Large intestine (tissue), 12 donors: ENCODE results near the gene C5orf58. TPM values are rescaled to one million over a fixed set of nuclear protein-coding genes. Genes with fewer than 3 reads are reported as not detected.

ENCODE experiments used
- DNase-seq, 2 donors: peaks; one replicate each; pipeline versions ENCODE4 v3.0.0 to v3.0.0-alpha.2; 2013
- H3K27ac ChIP-seq: one replicate; pipeline ENCODE4 v1.5.1; 2013; ENCODE audit warnings: low read length
- H3K27me3 ChIP-seq: 2 replicates; pipeline ENCODE4 v1.6.1; 2013; ENCODE audit warnings: low read length; ENCODE audit not compliant: control insufficient read depth, insufficient read depth
- H3K36me3 ChIP-seq: 2 replicates; pipeline ENCODE4 v1.6.1; 2013; ENCODE audit warnings: low read length; ENCODE audit not compliant: control insufficient read depth, insufficient read depth
- H3K4me1 ChIP-seq: one replicate; pipeline ENCODE4 v1.6.1; 2013; ENCODE audit warnings: low read length; ENCODE audit not compliant: control insufficient read depth, insufficient read depth
- H3K4me3 ChIP-seq: one replicate; pipeline ENCODE4 v1.5.1; 2013; ENCODE audit warnings: low read length
- H3K9me3 ChIP-seq: one replicate; pipeline ENCODE4 v1.6.1; 2013; ENCODE audit warnings: mild to moderate bottlenecking, low read depth, low read length, moderate library complexity; ENCODE audit not compliant: control insufficient read depth
- WGBS: methylation state at CpG from one replicate; pipeline ENCODE4 v1.1.5; 2013; ENCODE audit warnings: low lambda C conversion rate; ENCODE audit not compliant: insufficient coverage; 5-methylcytosine and 5-hydroxymethylcytosine counted together
- long read RNA-seq, 11 donors: transcript quantifications; one replicate each; lab custom pipeline, GENCODE V29; 2026
- polyA plus RNA-seq: library from polyadenylated mRNA; unstranded; fragments of 120-200 nt; gene quantifications from one replicate; pipeline ENCODE4 v1.2.1, GENCODE V29; 2013

Gene C5orf58
- 1.0 TPM for polyA plus RNA-seq
- long read RNA-seq, donor 1 = 0 reads
- long read RNA-seq, donor 2 = 0 reads
- long read RNA-seq, donor 3, partial matches to known transcripts = 15 of 15 reads
- long read RNA-seq, donor 3, other reads (novel, unspliced or antisense) = 0 of 15 reads
- long read RNA-seq, donor 4 = 0 reads
- long read RNA-seq, donor 5 = 0 reads
- long read RNA-seq, donor 6 = 0 reads
- long read RNA-seq, donor 7 = 0 reads
- long read RNA-seq, donor 8 = 0 reads
- long read RNA-seq, donor 9 = 0 reads
- long read RNA-seq, donor 10 = 0 reads
- long read RNA-seq, donor 11 = 0 reads

GRCh38 chr5:170232786-170233185 is at the start of gene C5orf58:
C5orf58 (plus strand) TSS chr5:170232985; CDS start chr5:170234977, 1,992 bp downstream.
- peaks cover 4% of the 10 kb centered on the region for H3K9me3 ChIP-seq
- H3K4me3 ChIP-seq = no peak within 1 kb of the TSS
- H3K27ac ChIP-seq = no peak within 1 kb of the TSS
- H3K36me3 ChIP-seq = no peaks in the 10 kb centered on the region
- no peak for DNase-seq
- no peaks in the 10 kb centered on the region for H3K4me1 ChIP-seq
- no peaks in the 10 kb centered on the region for H3K27me3 ChIP-seq
- WGBS = no CpG with 5 or more reads among the region's 27 CpGs

GRCh38 chr5:170183816-170184687 is 48.7 kb upstream of the C5orf58 start:
- no CpG with 5 or more reads among the region's 12 CpGs for WGBS
- no peaks in the 10 kb centered on the region for H3K9me3 ChIP-seq
- H3K4me1 ChIP-seq = no peaks in the 10 kb centered on the region
- no peaks in the 10 kb centered on the region for H3K36me3 ChIP-seq
- H3K27me3 ChIP-seq = no peaks in the 10 kb centered on the region
- H3K4me3 ChIP-seq = no peak overlapping the region
- no peak overlapping the region for H3K27ac ChIP-seq
- peak; percentile 24 to 33 for DNase-seq

GRCh38 chr5:170184737-170185136 is 48.0 kb upstream of the C5orf58 start:
- no peak for DNase-seq
- H3K36me3 ChIP-seq = no peaks in the 10 kb centered on the region
- no peak overlapping the region for H3K4me3 ChIP-seq
- no peak overlapping the region for H3K27ac ChIP-seq
- no peaks in the 10 kb centered on the region for H3K9me3 ChIP-seq
- 100% methylated on average over 1 of the region's 4 CpGs for WGBS
- H3K27me3 ChIP-seq = no peaks in the 10 kb centered on the region
- H3K4me1 ChIP-seq = no peaks in the 10 kb centered on the region

GRCh38 chr5:170186156-170186555 is 46.6 kb upstream of the C5orf58 start:
- Histone ChIP-seq H3K36me3 (no peaks in the 10 kb centered on the region), H3K9me3 (no peaks in the 10 kb centered on the region), H3K4me3 (no peak overlapping the region), H3K4me1 (no peaks in the 10 kb centered on the region), H3K27ac (no peak overlapping the region), H3K27me3 (no peaks in the 10 kb centered on the region)
- 86% methylated on average over 2 of the region's 3 CpGs for WGBS
- no peak for DNase-seq

- H3K36me3 ChIP-seq = no peaks in the 10 kb centered on the region
- no peaks in the 10 kb centered on the region for H3K4me1 ChIP-seq
- H3K27ac ChIP-seq = no peak overlapping the region
- DNase-seq = no peak
- H3K27me3 ChIP-seq = no peaks in the 10 kb centered on the region
- H3K4me3 ChIP-seq = no peak overlapping the region
- H3K9me3 ChIP-seq = no peaks in the 10 kb centered on the region
- WGBS = 0% methylated on average over 1 of the region's 7 CpGs
Measured at GRCh38 chr5:170186856-170187255, 45.9 kb upstream of the C5orf58 start.

GRCh38 chr5:170190436-170191134 is 42.2 kb upstream of the C5orf58 start:
- no CpG with 5 or more reads among the region's 6 CpGs for WGBS

GRCh38 chr5:170192829-170193228 is 40.0 kb upstream of the C5orf58 start:
- H3K36me3 ChIP-seq = no peaks in the 10 kb centered on the region
- no peaks in the 10 kb centered on the region for H3K4me1 ChIP-seq
- H3K9me3 ChIP-seq = no peaks in the 10 kb centered on the region
- H3K27ac ChIP-seq = no peak overlapping the region
- no CpG with 5 or more reads among the region's 12 CpGs for WGBS
- no peak for DNase-seq
- no peaks in the 10 kb centered on the region for H3K27me3 ChIP-seq
- H3K4me3 ChIP-seq = no peak overlapping the region

More at GRCh38 chr5:170190436-170191134, 42.2 kb upstream of the C5orf58 start:
- DNase-seq = no peak
- H3K36me3 ChIP-seq = no peaks in the 10 kb centered on the region
- H3K27ac ChIP-seq = no peak overlapping the region
- H3K9me3 ChIP-seq = no peaks in the 10 kb centered on the region
- no peaks in the 10 kb centered on the region for H3K27me3 ChIP-seq
- H3K4me1 ChIP-seq = no peaks in the 10 kb centered on the region
- no peak overlapping the region for H3K4me3 ChIP-seq

- no peak for DNase-seq
- H3K9me3 ChIP-seq = no peaks in the 10 kb centered on the region
- no peaks in the 10 kb centered on the region for H3K27me3 ChIP-seq
- WGBS = 100% methylated on average over 1 of the region's 4 CpGs
- H3K4me1 ChIP-seq = no peaks in the 10 kb centered on the region
- no peaks in the 10 kb centered on the region for H3K36me3 ChIP-seq
- H3K4me3 ChIP-seq = no peak overlapping the region
- no peak overlapping the region for H3K27ac ChIP-seq
Measured at GRCh38 chr5:170195961-170196360, 36.8 kb upstream of the C5orf58 start.

GRCh38 chr5:170200876-170201275 is 31.9 kb upstream of the C5orf58 start:
- Histone ChIP-seq H3K27me3 (no peaks in the 10 kb centered on the region), H3K9me3 (no peaks in the 10 kb centered on the region), H3K27ac (no peak overlapping the region), H3K4me3 (no peak overlapping the region), H3K4me1 (no peaks in the 10 kb centered on the region), H3K36me3 (no peaks in the 10 kb centered on the region)
- no CpG with 5 or more reads among the region's 1 CpG for WGBS
- no peak for DNase-seq

GRCh38 chr5:170201311-170201710 is 31.5 kb upstream of the C5orf58 start:
- H3K4me1 ChIP-seq = no peaks in the 10 kb centered on the region
- no peaks in the 10 kb centered on the region for H3K9me3 ChIP-seq
- H3K27ac ChIP-seq = no peak overlapping the region
- H3K36me3 ChIP-seq = no peaks in the 10 kb centered on the region
- WGBS = no CpG with 5 or more reads among the region's 2 CpGs
- DNase-seq = no peak
- no peak overlapping the region for H3K4me3 ChIP-seq
- H3K27me3 ChIP-seq = no peaks in the 10 kb centered on the region
